ENCODE results near the gene DAB1. TPM values are rescaled to one million over a fixed set of nuclear protein-coding genes. Genes with fewer than 3 reads are reported as not detected.
"Not testable (repeated sequence)": the region's sequence is repeated elsewhere in the genome, so short reads cannot be mapped to it uniquely, and the experiment has no call there.

Gene DAB1
- total RNA-seq, 1 donor from 2014 or later: 3.1 TPM

DNA sequence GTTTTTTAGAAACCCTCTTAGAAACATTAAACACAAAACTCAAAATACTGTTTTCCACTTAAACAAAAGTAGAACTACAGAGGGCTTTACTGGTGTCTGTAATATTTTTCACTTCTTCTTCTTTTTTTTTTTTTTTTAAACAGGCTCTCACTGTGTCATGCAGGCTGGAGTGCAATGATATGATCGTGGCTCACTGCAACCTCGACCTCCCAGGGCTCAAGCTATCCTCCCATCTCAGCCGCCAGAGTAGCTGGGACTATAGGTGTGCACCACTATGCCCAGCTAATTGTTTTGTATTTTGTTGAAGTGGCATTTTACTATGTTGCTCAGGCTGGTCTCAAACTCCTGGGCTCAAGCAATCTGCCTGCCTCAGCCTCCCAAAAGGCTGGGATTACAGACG lies 194.8 kb downstream of the DAB1 start:
- no peak for DNase-seq
- TF ChIP-seq, protein P1, sequence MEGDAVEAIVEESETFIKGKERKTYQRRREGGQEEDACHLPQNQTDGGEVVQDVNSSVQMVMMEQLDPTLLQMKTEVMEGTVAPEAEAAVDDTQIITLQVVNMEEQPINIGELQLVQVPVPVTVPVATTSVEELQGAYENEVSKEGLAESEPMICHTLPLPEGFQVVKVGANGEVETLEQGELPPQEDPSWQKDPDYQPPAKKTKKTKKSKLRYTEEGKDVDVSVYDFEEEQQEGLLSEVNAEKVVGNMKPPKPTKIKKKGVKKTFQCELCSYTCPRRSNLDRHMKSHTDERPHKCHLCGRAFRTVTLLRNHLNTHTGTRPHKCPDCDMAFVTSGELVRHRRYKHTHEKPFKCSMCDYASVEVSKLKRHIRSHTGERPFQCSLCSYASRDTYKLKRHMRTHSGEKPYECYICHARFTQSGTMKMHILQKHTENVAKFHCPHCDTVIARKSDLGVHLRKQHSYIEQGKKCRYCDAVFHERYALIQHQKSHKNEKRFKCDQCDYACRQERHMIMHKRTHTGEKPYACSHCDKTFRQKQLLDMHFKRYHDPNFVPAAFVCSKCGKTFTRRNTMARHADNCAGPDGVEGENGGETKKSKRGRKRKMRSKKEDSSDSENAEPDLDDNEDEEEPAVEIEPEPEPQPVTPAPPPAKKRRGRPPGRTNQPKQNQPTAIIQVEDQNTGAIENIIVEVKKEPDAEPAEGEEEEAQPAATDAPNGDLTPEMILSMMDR (IDR thresholded peaks at IDR 0.05; ENCODE audit: partially characterized antibody, unreplicated experiment): no peak
- Mint-ChIP-seq H3K36me3 (ENCODE audit: unreplicated experiment) (no peaks in the 10 kb centered on the region), H3K4me3 (ENCODE audit: unreplicated experiment) (no peak overlapping the region), H3K27me3 (ENCODE audit: unreplicated experiment) (no peaks in the 10 kb centered on the region), H3K4me1 (ENCODE audit: low read depth, unreplicated experiment) (peaks cover 7% of the 10 kb centered on the region), H3K9me3 (ENCODE audit: unreplicated experiment) (no peaks in the 10 kb centered on the region), H3K27ac (ENCODE audit: unreplicated experiment) (no peak overlapping the region)

DNA sequence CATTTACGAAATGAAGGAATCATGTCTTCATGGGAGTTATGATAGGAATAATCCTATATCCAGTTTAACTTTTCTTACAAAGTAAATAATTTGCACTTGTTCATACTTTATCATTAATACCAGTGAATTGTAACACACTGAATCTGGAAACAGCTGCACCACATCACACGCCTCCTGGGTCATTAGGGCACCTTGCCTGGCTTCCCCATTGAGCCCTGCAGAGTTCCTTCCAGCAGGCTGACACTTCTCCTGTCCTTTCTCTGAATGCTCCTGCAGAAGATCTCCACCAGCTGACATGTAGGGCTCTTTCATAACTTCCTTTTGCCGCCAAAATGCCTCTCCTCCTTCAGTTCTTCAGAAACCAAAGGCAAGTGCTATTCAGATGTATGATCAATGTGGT lies 201.1 kb downstream of the DAB1 start:
- TF ChIP-seq, protein P1 (IDR thresholded peaks at IDR 0.05; ENCODE audit: partially characterized antibody, unreplicated experiment): no peak
- no peak overlapping the region for H3K4me3 Mint-ChIP-seq (ENCODE audit: unreplicated experiment)
- H3K4me1 Mint-ChIP-seq (ENCODE audit: low read depth, unreplicated experiment): peaks cover 2% of the 10 kb centered on the region
- H3K36me3 Mint-ChIP-seq (ENCODE audit: unreplicated experiment): no peaks in the 10 kb centered on the region
- H3K27ac Mint-ChIP-seq (ENCODE audit: unreplicated experiment): no peak overlapping the region
- H3K9me3 Mint-ChIP-seq (ENCODE audit: unreplicated experiment): peaks cover 3% of the 10 kb centered on the region
- no peak for DNase-seq
- no peaks in the 10 kb centered on the region for H3K27me3 Mint-ChIP-seq (ENCODE audit: unreplicated experiment)

DNA sequence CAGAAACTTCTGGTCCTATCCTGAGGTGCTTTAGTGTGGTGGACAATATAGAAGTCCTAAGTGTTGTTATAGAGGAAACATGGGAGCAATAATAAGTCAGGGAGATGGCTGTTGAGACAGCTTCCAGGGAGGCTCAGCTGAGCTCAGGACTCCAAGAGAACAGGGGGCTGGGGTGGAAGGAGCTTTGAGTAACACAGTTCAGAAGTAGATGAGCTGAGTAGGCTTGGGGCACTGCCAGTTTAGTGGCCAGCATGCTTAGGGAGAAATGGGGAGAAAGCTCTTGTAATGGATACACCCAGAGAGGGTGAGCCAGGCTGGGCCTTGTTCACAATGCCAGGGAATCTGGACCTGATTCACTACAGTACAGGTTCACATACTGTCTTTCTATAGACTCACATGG lies 201.6 kb downstream of the DAB1 start:
- Mint-ChIP-seq H3K4me1 (ENCODE audit: low read depth, unreplicated experiment) (peaks cover 2% of the 10 kb centered on the region), H3K27me3 (ENCODE audit: unreplicated experiment) (no peaks in the 10 kb centered on the region), H3K27ac (ENCODE audit: unreplicated experiment) (no peak overlapping the region), H3K9me3 (ENCODE audit: unreplicated experiment) (peaks cover 3% of the 10 kb centered on the region), H3K4me3 (ENCODE audit: unreplicated experiment) (no peak overlapping the region), H3K36me3 (ENCODE audit: unreplicated experiment) (no peaks in the 10 kb centered on the region)
- no peak for DNase-seq
- TF ChIP-seq, protein P1 (IDR thresholded peaks at IDR 0.05; ENCODE audit: partially characterized antibody, unreplicated experiment): no peak

DNA sequence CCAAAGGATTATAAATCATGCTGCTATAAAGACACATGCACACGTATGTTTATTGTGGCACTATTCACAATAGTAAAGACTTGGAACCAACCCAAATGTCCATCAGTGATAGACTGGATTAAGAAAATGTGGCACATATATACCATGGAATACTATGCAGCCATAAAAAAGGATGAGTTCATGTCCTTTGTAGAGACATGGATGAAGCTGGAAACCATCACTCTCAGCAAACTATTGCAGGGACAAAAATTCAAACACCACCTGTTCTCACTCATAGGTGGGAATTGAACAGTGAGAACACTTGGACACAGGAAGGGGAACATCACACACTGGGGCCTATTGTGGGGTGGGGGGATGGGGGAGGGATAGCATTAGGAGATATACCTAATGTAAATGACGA lies 203.0 kb downstream of the DAB1 start:
- not testable (repeated sequence) for H3K9me3 Mint-ChIP-seq (ENCODE audit: unreplicated experiment); H3K27ac Mint-ChIP-seq (ENCODE audit: unreplicated experiment); H3K27me3 Mint-ChIP-seq (ENCODE audit: unreplicated experiment); H3K4me3 Mint-ChIP-seq (ENCODE audit: unreplicated experiment); H3K36me3 Mint-ChIP-seq (ENCODE audit: unreplicated experiment); H3K4me1 Mint-ChIP-seq (ENCODE audit: low read depth, unreplicated experiment); DNase-seq

DNA sequence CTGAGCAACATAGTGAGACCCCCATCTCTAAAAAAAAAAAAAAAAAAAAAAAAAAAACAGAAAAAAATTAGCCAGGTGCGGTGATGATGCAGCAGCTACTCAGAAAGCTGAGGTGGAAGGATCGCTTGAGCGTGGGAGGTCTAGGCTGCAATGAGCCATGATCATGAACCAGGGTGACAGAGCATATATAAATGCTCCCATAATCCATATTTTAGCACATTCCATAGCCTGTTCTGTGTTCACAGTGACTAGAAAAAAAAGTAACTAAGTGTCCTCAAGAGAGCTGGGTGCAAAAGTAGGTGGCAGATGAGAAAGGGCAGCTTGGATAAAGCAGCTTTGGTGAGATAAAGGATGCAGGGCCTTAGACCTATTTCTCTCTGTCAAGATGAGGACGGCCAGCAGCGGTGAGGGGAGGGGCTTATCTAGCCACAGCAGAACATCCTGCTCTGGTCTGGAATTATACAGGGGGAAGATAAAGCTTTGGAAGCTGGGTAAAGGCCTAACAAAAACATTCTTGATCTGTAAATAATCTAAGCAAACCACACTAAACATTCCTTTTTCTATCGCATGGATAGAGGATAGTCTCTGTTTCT lies 205.3 kb downstream of the DAB1 start:
- Mint-ChIP-seq H3K27me3 (ENCODE audit: unreplicated experiment) (no peaks in the 10 kb centered on the region), H3K36me3 (ENCODE audit: unreplicated experiment) (no peaks in the 10 kb centered on the region), H3K9me3 (ENCODE audit: unreplicated experiment) (peaks cover 3% of the 10 kb centered on the region), H3K4me1 (ENCODE audit: low read depth, unreplicated experiment) (peaks cover 2% of the 10 kb centered on the region), H3K4me3 (ENCODE audit: unreplicated experiment) (no peak overlapping the region), H3K27ac (ENCODE audit: unreplicated experiment) (no peak overlapping the region)
- DNase-seq: no peak
- TF ChIP-seq, protein P1 (IDR thresholded peaks at IDR 0.05; ENCODE audit: partially characterized antibody, unreplicated experiment): no peak

Measured in glutamatergic neuron (in vitro differentiated cells).